GM21786 (cell line): ENCODE data around the gene NUP210.
"Not testable (repeated sequence)": the region's sequence is repeated elsewhere in the genome, so short reads cannot be mapped to it uniquely, and the experiment has no call there.

Experiments used
- ATAC-seq: cut with Tn5 transposase; IDR thresholded peaks from one replicate; pipeline ENCODE4 v1.9.1; 2021; ENCODE audit not compliant: unreplicated experiment

The NUP210 gene

GRCh38 chr3:13430411-13430875 is 10.3 kb upstream of the NUP210 start:
- not testable (repeated sequence) for ATAC-seq

- no peak for ATAC-seq
Measured at GRCh38 chr3:13429631-13430291, 9.6 kb upstream of the NUP210 start.

GRCh38 chr3:13428678-13429077 is 8.6 kb upstream of the NUP210 start:
- not testable (repeated sequence) for ATAC-seq

GRCh38 chr3:13427662-13428603 is 7.8 kb upstream of the NUP210 start:
- no peak for ATAC-seq

GRCh38 chr3:13426591-13426990 is 6.5 kb upstream of the NUP210 start:
- ATAC-seq: no peak

GRCh38 chr3:13425689-13426088 is 5.6 kb upstream of the NUP210 start:
- ATAC-seq: no peak

GRCh38 chr3:13424865-13425617 is 4.9 kb upstream of the NUP210 start:
- no peak for ATAC-seq

- ATAC-seq: no peak
Measured at GRCh38 chr3:13424141-13424844, 4.2 kb upstream of the NUP210 start.

- ATAC-seq: no peak
Measured at GRCh38 chr3:13420831-13421765, 976 bp upstream of the NUP210 start.

GRCh38 chr3:13419505-13420044 is 547 bp downstream of the NUP210 start:
- ATAC-seq: peak; percentile 33

GRCh38 chr3:13417166-13417947 is 2.8 kb downstream of the NUP210 start:
- no peak for ATAC-seq

GRCh38 chr3:13415997-13416793 is 3.9 kb downstream of the NUP210 start:
- ATAC-seq: no peak

GRCh38 chr3:13415236-13415986 is 4.7 kb downstream of the NUP210 start:
- ATAC-seq: no peak

- peak; percentile 91 for ATAC-seq
Measured at GRCh38 chr3:13414040-13414729, 5.9 kb downstream of the NUP210 start.

GRCh38 chr3:13411186-13411860 is 8.8 kb downstream of the NUP210 start:
- ATAC-seq: no peak

- no peak for ATAC-seq
Measured at GRCh38 chr3:13408890-13409289, 11.2 kb downstream of the NUP210 start.
